A204.1 (cell line): ENCODE data around the gene GRIA4.
A peak's percentile ranks its signal among the peaks of the same experiment; 100 is the strongest.
"Not testable (repeated sequence)": the region's sequence is repeated elsewhere in the genome, so short reads cannot be mapped to it uniquely, and the experiment has no call there.

Source experiments
- FAIRE-seq: peaks from 2 replicates; lab custom pipeline; 2012; peaks lifted over from hg19 to GRCh38; lab: Jason Lieb, UNC

GRIA4 gene

DNA sequence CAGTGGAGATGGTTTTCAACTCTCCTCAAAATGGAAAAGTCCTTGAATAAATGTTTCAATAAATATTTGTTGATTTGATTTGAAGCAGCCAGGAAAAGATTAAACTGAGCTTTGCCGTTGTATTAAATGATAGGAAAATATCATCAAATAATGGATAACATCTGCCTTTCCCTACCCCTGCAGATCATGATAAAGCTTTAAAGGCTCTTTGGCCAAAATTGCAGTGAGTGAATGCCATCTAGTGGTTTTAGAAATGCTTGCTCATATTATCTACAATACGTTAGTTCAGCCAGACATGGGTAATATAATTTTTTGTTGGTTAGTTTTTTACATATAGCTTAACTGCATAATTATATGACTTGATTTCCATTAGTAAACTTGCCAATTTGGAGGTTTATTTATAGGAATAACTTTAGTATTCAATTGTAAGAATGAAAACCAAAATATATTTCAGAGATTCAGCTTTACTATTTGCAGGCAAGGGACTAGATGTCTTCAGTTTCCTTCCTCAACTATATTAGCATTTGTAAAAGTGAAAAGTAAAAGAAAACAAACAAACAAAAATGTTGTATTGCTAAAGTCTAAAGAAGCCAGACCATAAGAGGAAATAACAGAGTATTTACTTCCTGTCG is 253.0 kb downstream of the GRIA4 start:
- peak; percentile 92 for FAIRE-seq

DNA sequence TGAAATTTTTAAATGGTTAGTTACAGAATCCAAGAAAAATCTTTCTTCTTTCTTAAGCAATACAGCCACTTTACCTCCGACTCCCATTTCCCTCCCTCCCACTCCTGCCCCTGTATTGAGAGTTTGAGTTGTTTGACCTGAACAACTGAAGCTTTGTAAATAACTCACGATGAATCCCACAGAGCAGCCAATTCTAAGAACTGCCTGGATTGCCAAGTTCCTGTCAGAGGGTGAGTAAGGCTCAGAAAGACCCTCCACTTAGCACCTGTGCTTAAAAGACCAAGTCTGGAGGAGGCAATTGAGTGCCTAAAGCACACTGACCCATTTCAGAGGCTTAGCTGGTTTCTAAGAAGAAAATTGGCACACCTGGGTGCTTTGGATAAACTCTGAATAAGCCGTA is 253.7 kb downstream of the GRIA4 start:
- FAIRE-seq = no peak

DNA sequence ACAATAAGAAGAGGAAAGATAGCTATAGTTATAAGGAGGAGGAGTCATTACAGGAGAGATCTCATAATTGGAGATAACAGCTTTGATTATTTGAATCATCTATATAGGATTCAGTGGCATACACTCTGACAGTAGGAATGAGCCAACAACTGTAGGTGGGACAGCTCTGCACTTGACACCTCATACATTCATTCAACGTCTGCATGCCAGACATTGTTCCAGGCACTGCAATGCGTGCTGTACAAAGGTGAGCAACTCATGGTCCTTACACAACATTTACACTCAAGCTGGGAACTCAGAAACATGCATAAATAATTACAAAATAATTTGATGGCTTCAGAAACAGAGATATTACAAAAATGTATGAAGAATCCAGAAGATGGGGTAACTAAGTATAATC is 257.9 kb downstream of the GRIA4 start:
- no peak for FAIRE-seq

DNA sequence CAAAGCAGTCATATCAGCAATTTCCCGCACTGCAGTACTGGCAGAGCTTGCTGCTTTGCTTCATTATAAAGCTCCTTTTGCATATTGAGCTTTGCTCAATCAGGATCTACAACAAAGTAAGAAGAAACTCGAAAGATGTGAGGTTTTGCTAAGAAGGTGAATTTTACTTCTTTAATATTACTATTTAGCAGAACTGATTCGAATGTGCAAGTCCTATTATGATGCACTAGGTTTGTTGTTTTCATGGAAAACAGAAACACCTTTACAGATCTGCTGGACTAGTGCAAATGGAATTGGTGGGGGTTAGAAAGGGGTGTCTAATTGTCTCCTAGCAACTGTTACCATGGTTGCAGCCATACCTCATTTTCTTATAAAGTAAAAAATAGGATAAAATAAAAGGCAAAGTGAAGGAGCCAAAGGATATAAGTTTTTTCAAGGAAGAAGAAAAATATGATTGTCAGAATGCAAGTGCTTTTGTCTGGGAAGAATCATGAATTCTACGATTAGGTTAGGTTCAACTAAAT is 259.0 kb downstream of the GRIA4 start:
- FAIRE-seq = no peak

DNA sequence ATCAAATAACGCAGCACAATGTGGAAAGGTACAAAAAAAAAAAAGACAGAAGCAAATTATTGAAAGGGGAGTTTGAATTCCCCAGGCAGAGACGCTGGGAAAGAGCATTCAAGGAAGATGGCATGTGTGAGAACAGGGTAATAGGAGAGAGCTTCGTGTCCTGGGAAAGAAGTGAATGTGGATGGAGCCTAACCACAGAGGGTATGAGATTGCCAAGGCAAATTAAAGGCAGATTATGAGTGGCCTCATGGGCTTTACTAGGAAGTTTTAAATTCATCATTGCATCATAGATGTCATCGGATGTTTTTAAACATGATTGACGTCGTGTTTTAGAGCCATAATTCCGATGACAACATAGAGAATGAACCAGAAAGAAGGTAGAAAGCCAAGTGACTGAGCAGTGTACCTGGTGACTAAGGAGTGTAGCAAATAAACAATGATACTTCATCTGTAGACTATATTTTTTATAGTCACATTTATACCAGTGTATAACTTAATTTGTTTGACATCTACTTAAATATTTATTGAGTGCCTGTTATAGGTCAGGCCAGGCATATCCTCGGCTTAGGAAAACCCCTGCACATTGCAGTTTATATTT is 260.7 kb downstream of the GRIA4 start:
- no peak for FAIRE-seq

DNA sequence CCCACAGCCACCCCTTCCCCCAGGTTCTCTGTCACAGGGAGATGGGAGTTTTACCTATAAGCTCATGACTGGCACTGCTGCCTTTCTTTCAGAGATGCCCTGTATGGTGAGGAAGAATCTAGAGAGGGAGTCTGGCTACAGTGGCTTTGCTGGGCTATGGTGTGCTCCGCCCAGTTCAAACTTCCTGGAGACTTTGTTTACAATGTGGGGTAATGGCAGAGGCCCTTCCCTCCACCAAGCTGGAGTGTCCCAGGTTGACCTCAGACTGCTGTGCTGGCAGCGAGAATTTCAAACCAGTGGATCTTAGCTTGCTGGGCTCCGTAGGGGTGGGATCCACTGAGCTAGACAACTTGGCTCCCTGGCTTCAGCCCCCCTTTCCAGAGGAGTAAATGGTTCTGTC is 268.6 kb downstream of the GRIA4 start:
- no peak for FAIRE-seq

DNA sequence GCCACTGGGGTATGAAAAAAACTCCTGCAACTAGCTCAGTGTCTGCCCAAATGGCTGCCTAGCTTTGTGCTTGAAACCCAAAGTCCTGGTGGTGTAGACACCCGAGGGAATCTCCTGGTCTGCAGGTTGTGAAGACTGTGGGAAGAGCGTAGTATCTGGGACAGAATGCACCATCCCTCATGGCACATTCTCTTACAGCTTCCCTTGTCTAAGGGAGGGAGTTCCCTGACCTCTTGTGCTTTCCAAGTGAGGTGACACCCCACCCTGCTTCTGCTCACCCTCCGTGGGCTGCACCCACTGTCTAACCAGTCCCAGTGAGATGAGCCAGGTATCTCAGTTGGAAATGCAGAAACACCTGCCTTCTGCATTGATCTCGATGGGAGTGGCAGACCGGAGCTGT is 269.1 kb downstream of the GRIA4 start:
- FAIRE-seq = not testable (repeated sequence)

DNA sequence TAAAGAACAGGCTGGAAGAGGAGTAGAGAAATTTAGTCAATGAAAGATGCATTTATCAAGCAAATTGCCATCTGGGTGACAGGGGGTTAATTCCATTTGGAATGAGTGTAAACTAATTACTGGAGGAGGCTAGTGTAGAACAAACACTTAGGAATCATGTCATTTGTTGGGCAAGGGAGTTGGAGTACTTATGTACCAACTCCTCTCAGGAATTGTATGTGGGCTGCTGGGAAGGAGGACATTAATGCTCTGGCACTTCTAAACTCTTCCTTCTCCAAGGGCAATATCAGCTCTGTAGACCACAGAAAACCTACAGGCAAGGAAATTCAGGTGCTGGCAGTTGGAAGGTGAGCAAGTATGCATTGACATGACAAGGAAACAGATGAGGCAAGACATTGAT is 271.2 kb downstream of the GRIA4 start:
- FAIRE-seq = no peak

DNA sequence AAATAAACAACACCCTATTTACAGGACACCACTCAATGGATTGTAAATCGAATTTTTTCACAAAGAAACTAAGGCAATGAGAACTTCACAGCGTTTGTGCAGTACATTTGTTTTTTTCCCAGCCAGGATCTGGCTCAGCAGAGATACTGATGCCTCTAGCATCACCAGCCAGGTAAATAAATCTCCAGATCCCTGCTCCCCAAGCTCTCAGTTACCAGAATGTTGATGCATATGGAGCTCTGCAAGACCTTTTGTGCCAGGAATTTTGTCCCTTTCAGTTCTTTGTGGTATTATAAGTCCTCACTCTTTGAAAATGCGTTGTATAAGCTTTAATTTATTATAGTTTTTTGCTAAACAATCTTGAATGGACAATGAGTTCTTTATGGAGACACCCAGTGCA is 274.6 kb downstream of the GRIA4 start:
- FAIRE-seq = no peak

DNA sequence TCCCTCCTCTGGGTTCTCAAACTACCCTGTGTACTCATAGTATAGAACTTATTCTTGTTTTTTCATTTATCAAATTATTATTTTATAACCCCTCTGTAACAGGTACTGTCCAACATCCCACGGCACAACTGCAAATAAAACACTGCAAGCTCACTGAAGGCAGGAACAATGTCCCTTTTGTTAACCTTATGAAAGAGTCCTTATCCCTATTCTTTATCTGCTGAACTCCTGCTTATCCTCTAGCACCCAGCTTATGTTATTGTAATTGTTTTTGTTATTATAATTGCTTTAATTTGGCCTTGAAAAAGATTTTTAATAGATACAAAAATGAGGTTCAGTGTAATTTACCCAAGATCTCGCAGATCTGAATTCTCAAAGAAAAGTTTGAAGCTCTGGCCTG is 281.8 kb downstream of the GRIA4 start:
- no peak for FAIRE-seq

DNA sequence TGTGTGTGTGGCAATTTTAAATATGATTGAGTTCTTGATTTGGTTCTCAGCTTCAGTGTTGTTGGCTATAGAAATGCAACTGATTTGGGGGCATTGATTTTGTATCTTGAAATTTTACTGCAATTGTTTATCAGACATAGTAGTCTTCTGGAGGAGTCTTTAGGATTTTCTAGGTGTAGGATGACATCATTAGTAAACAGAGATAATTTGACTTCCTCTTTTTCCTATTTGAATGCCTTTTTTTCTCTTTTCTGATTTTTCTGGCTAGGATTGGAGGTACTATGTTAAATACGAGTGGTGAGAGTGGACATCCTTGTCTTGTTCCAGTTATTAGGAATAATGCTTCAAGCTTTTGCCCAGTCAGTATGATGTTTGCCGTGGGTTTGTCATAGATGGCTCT is 287.3 kb downstream of the GRIA4 start:
- FAIRE-seq = no peak

DNA sequence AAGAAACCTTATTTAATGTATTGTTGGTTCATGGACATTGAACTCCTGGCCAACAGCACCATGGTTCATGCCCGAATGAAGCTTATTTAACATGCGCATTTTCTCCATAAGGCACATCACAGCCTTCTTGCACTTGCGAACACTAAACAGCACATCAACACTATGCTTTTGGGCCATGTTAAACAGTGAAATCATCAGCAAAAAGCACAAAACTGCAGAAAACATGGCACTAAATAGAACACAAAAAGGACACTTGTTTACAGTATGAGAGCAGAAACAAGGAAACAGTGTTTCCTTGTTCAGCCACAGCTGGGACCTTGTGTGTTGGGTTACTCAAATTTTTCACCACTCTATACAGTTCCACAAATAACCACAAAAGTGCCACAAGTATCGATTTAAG is 289.9 kb downstream of the GRIA4 start:
- no peak for FAIRE-seq

DNA sequence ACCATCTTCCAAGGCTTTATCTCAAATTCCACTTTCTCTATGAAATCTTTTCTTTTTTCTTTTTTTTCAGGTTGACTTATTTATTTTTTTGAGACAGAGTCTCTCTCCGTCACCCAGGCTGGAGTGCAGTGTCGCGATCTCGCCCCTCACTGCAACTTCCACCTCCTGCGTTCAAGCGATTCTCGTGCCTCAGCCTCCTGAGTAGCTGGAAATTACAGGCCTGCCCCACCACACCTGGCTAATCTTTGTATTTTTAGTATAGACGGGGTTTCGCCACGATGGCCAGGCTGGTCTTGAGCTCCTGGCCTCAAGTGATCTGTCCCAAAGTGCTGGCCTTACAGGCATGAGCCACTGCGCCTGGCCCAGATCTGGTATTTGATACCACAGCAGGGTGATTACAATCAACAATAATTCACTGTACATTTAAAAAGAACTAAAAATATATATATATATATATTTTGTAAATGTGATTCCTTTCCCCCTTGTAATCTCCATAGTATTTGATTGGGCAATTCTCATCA is 290.7 kb downstream of the GRIA4 start:
- no peak for FAIRE-seq

DNA sequence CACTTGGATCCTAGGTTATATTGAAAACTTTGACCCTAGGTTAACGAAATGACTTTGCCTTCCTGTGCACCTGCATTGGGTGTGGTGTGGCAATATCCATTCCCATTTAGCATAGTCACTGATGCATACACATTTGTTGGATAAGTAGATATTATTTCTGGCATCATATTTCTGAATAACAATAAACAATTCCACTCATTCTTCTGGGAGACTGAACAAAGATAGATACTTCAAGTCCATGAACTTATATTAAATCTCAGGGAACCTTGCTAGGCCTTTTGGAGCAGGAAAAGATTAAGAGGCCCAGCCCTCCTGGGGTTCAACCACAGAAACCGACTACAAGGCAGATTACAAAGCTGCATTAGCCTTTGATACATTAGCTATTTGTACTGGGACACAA is 293.2 kb downstream of the GRIA4 start:
- no peak for FAIRE-seq

DNA sequence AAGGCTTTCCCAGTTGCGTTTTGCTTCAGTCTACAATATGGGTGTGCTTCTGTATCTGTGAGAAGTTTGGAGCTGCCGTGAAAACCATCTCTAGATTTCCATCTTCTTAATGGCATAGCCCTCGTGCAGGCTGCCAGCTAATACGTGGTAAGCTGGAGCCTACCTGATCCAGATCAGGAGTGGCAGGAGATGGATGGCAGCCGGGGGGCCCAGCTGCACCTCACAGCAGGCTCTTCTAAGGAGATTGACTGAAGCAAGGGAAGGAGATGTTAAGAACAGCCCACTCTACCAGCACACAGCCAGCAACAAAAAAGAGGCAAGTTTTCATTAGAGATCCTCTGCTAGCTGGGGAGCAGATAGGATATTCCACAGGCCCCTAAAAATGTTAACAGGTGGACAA is 296.6 kb downstream of the GRIA4 start:
- no peak for FAIRE-seq

DNA sequence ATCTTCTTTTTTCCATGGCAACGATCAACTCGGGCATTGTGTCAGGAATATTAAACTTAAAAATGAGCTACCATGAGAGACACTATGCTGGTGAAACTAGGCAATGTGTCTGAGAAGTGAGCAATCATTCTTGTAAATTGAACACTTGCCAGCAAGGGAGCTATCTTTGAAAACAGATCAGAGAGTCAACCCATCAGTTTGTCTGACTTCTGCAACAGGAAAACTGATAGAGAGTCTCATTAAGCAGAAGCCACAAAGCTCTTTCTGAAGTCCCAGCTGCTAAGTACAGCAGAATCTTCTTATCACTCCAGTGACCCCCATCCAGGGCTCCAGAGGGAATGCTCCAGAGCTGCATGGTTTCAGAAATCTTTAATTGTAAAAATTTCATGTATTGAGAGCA is 297.4 kb downstream of the GRIA4 start:
- no peak for FAIRE-seq

DNA sequence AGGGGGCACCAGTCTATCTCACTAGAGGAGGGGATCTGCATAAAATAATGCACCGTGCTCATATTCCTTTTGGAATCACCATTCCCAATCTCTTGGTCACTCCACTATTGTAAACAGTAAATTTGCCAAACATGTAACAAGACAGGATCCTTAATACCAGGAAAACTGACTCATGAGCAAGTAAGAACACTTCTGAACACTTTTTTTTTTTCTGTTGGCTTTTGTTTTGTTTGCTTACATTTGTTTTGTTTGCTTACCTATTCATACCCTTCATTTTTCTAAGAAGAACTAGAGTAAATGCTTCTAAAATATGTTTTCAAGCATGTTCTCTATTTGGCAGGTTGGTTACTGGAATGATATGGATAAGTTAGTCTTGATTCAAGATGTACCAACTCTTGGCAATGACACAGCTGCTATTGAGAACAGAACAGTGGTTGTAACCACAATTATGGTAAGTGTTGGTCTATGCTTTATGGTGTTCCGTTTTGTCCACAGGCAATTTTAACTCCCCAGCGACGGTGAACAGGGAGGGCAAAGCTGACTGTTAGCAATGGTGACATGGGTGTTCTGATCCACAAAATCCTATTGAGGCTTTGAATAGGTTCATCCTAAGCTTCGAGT is 300.3 kb downstream of the GRIA4 start:
- FAIRE-seq = no peak

DNA sequence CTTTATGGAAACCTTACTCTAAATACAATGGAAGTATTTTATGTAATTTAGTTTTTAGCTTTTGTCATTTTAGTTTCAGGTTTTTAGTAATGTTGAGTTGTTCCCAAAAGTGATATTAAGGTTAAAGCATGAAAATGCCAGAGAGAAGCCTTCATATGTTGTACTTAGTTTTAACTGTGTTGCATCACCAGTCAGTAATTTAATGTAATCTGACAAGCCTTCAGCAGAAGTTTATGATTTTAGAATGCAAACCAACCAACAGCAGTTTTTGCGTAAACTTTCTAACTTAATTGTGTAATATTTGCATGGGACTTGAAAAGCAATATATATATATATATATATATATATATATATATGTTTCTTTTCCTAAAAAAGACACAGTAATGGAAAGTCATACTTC is 301.6 kb downstream of the GRIA4 start:
- no peak for FAIRE-seq

DNA sequence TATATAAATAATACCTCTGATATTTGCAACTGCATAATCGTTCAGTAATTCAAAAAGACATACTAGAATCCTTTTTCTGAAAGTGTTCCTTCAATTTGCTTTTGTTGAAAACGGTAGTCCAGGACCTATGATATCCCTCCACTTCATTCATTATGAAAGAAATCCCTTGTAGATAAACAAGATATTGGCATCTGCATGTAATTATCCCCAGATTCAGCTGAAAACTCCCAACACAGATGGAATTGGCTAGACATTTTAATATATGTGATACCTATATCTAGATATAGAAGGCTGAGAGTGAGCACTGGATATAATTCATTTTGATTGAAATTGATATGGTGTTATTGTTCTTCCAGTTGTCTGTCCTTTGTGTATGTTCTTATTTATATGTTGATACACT is 302.8 kb downstream of the GRIA4 start:
- no peak for FAIRE-seq

DNA sequence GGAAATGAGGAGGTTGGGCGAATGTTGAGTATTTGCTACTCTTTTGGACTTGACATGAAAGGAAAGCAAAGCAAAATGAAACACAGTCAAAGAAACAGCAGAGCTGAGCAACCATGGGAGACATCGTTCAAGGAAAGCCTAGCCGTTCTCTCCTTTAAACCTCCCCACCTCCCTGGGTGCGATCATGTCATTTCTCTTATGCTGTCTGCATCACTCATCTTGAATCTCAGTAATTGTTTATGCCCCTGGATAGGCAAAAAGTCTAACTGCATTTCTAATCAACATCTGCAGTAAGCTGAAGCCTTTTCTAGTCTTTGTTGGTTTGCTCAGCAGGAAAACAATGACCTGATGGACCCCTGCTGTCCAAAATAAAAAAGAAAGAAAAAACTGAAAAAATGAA is 305.1 kb downstream of the GRIA4 start:
- no peak for FAIRE-seq

DNA sequence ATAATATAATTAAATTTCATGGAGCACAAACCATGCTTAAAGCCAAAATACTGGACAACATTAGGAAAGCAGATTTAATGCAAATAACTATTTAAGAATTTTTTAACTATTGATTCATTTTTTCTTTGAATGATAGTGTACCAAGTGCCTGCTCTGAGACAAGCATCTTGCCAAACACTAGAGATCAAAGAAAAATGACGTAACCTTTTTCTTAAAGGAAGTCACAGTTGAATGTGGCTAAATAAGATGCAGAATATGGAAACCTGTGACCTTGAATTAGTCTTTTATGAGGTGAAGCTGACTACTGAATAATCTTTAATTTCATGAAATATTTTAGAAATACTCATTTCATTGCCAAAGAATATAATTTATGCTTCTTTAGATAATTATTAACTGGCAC is 308.2 kb downstream of the GRIA4 start:
- FAIRE-seq = no peak

DNA sequence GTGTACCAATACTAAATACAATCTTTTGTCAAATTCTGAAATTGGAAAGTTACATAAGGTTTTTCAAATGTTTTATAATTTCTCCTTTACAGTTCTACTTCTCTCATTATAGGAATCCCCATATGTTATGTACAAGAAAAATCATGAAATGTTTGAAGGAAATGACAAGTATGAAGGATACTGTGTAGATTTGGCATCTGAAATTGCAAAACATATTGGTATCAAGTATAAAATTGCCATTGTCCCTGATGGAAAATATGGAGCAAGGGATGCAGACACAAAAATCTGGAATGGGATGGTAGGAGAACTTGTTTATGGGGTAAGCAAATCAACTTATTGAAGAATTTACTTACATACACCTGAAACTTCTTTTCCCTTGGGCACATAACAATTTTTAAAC is 308.7 kb downstream of the GRIA4 start:
- no peak for FAIRE-seq

DNA sequence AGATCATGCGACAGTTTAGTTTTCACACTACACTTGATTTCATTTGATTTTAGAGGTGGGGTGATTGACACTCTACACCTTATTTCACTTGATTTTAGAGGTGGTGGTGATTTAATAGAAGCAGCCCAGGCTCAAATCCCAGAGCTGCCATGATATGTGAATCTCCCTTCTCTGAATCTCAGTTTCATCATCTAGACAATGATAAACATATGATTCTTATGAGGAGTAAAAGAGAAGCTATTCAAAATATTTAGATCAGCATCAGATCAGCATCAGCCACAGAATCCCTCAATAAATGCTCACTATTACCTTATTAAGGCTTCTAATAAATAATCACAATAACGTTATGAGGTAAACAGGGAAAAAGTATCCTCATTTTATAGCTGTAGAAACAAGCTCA is 313.4 kb downstream of the GRIA4 start:
- FAIRE-seq = no peak

DNA sequence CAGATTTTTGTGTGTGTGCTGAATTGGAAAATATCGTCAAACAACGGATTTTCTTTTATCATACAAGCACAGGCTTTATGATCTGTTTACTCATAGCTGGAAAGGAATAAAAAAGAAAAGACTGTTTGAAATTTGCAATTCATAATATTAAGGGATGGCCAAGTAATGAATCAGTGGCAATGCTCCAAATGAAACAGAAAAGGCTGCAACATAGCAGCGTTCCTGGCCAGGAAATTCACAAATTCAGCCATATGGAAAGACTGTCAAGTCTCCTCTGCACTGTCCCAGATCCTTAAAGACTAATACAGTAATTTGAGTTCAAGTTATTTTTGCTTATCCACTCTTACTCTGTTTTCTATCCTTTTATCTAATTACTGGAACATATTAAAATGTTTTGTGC is 313.9 kb downstream of the GRIA4 start:
- FAIRE-seq = no peak
